GM18520 (cell line): Measurements from ENCODE around the gene SGPP2.

Experiments
- ATAC-seq: cut with Tn5 transposase; IDR thresholded peaks from one replicate; pipeline ENCODE4 v1.9.1; 2021; ENCODE audit not compliant: unreplicated experiment

SGPP2 gene

GRCh38 chr2:222459983-222460382 lies 35.6 kb downstream of the SGPP2 start:
- no peak for ATAC-seq

- ATAC-seq, result no peak
These were observed 41.4 kb downstream of the SGPP2 start for GRCh38 chr2:222465746-222466145.

- no peak for ATAC-seq
These were observed 44.0 kb downstream of the SGPP2 start for GRCh38 chr2:222468346-222468745.

- ATAC-seq, result no peak
These were observed 46.6 kb downstream of the SGPP2 start for GRCh38 chr2:222470802-222471468.

- no peak for ATAC-seq
These were observed 53.7 kb downstream of the SGPP2 start for GRCh38 chr2:222477962-222478608.

- no peak for ATAC-seq
These were observed 55.5 kb downstream of the SGPP2 start for GRCh38 chr2:222479859-222480258.

GRCh38 chr2:222480497-222480896 lies 56.2 kb downstream of the SGPP2 start:
- no peak for ATAC-seq

- no peak for ATAC-seq
These were observed 57.6 kb downstream of the SGPP2 start for GRCh38 chr2:222481941-222482340.

- no peak for ATAC-seq
These were observed 59.2 kb downstream of the SGPP2 start for GRCh38 chr2:222483513-222484039.

GRCh38 chr2:222485367-222486211 lies 61.2 kb downstream of the SGPP2 start:
- no peak for ATAC-seq

GRCh38 chr2:222490131-222490530 lies 65.8 kb downstream of the SGPP2 start:
- no peak for ATAC-seq

- ATAC-seq, result no peak
These were observed 68.3 kb downstream of the SGPP2 start for GRCh38 chr2:222492683-222493082.

- no peak for ATAC-seq
These were observed 69.9 kb downstream of the SGPP2 start for GRCh38 chr2:222494104-222494739.

- no peak for ATAC-seq
These were observed 71.0 kb downstream of the SGPP2 start for GRCh38 chr2:222495388-222495787.

- ATAC-seq, result no peak
These were observed 74.9 kb downstream of the SGPP2 start for GRCh38 chr2:222499226-222499625.

- ATAC-seq, result no peak
These were observed 79.8 kb downstream of the SGPP2 start for GRCh38 chr2:222504191-222504590.

- ATAC-seq, result peak; percentile 90
These were observed 80.4 kb downstream of the SGPP2 start for GRCh38 chr2:222504719-222505118.

GRCh38 chr2:222506230-222506935 lies 82.0 kb downstream of the SGPP2 start:
- ATAC-seq, result no peak

- ATAC-seq, result no peak
These were observed 90.6 kb downstream of the SGPP2 start for GRCh38 chr2:222514901-222515300.

GRCh38 chr2:222518570-222519381 lies 94.4 kb downstream of the SGPP2 start:
- ATAC-seq, result no peak
